Activated naive CD8-positive, alpha-beta T cell (primary cell): ENCODE measurements around the gene PHLPP1.
"Not testable (repeated sequence)": the region's sequence is repeated elsewhere in the genome, so short reads cannot be mapped to it uniquely, and the experiment has no call there.

Source experiments
- H3K27ac Mint-ChIP-seq: one replicate; pipeline ENCODE4 v1.8.0; 2021; ENCODE audit warnings: mixed read lengths
- H3K27me3 Mint-ChIP-seq: one replicate; pipeline ENCODE4 v1.8.0; 2021; ENCODE audit warnings: mixed read lengths
- H3K36me3 Mint-ChIP-seq: one replicate; pipeline ENCODE4 v1.8.0; 2021; ENCODE audit warnings: mixed read lengths
- H3K4me1 Mint-ChIP-seq: one replicate; pipeline ENCODE4 v1.8.0; 2021; ENCODE audit warnings: low read depth, mixed read lengths
- H3K4me3 Mint-ChIP-seq: one replicate; pipeline ENCODE4 v1.8.0; 2021; ENCODE audit warnings: mild to moderate bottlenecking, mixed read lengths
- H3K9me3 Mint-ChIP-seq: one replicate; pipeline ENCODE4 v1.8.0; 2021; ENCODE audit warnings: low read depth, mixed read lengths

PHLPP1 gene

DNA sequence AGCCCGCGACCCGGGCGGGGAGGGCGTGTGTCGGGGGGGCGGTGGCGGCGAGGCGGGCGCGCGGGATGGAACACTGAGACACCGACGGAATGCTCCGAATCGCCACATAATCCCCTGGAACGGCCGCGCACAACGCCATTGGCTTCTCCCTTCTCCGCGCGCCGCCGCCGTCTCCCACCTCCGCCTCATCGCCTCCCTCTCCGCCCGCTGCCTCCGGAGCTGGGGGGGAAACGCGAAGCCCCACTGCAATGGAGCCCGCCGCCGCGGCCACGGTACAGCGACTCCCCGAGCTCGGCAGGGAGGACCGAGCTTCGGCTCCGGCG, at the start of gene PHLPP1:
PHLPP1 (plus strand) TSS at position 106 of the 323 bp plus-strand sequence; CDS start at position 249, 143 bp downstream.
- no peaks in the 10 kb centered on the region for H3K9me3 Mint-ChIP-seq
- H3K4me3 Mint-ChIP-seq: peak within 1 kb of the TSS; percentile 89
- peak within 1 kb of the TSS; percentile 76 for H3K27ac Mint-ChIP-seq
- H3K4me1 Mint-ChIP-seq: peaks cover 37% of the 10 kb centered on the region
- no peaks in the 10 kb centered on the region for H3K27me3 Mint-ChIP-seq
- H3K36me3 Mint-ChIP-seq: no peaks in the 10 kb centered on the region

DNA sequence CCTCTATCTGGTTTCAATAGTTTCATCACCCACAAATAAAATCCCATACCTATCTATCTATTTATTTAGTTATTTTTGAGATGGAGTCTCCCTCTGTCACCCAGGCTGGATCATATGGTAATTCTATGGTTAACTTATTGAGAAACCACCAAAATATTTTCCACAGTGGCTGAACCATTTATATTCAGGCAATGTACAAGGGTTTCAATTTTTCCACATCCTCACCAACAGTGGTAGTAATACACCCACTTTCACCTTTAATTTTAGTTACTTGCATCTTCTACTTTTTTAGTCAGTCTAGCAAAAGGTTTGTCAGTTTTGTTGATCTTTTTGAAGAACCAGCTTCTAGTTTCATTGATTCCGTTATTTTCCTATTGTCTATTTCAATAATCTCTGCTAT, 46.1 kb upstream of the PHLPP1 start:
- Mint-ChIP-seq H3K27me3 (no peaks in the 10 kb centered on the region), H3K4me3 (no peak overlapping the region), H3K9me3 (peaks cover 10% of the 10 kb centered on the region), H3K36me3 (peaks cover 4% of the 10 kb centered on the region), H3K27ac (no peak overlapping the region), H3K4me1 (peaks cover 6% of the 10 kb centered on the region)

DNA sequence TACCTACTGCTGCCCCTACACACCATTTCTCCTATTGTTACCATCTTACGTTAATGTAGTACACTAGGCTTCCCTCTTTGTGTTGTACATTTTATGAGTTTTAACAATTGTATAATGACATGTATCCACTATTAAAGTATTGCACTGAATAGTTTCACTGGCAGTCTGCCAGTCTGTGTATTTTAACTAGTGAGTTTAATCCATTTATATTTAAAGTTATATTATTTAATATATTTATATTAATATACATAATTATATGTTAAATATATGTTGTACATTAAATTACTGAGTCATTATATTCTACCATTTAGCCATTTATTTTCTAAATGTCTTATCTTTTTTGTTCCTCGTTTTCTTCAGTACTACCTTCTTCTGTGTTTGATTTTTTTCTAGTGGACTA, 44.8 kb upstream of the PHLPP1 start:
- Mint-ChIP-seq H3K36me3 (peaks cover 4% of the 10 kb centered on the region), H3K9me3 (peaks cover 10% of the 10 kb centered on the region), H3K4me1 (peaks cover 6% of the 10 kb centered on the region), H3K27ac (no peak overlapping the region), H3K27me3 (no peaks in the 10 kb centered on the region), H3K4me3 (no peak overlapping the region)

DNA sequence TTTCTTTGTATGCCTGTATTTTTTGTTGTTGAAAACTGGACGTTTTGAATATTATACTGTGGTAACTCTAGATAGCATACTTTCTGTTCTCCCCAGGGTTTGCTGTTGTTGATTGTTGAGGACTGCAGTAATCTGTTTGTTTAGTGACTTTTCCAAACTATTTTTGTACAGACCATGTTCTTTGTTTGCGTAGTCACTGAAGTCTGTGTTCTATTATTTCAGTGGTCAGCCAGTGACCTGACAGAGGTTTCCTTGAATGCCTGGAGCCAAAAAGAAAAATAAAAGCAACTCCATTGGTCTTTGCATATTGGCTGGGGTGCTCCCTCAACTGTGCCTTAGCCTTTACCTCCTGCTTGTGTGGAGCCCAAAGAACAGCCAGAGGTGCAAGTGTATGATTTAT, 42.7 kb upstream of the PHLPP1 start:
- H3K4me3 Mint-ChIP-seq: no peak overlapping the region
- H3K9me3 Mint-ChIP-seq: peaks cover 10% of the 10 kb centered on the region
- H3K27me3 Mint-ChIP-seq: no peaks in the 10 kb centered on the region
- peaks cover 6% of the 10 kb centered on the region for H3K4me1 Mint-ChIP-seq
- H3K27ac Mint-ChIP-seq: no peak overlapping the region
- H3K36me3 Mint-ChIP-seq: peaks cover 4% of the 10 kb centered on the region

DNA sequence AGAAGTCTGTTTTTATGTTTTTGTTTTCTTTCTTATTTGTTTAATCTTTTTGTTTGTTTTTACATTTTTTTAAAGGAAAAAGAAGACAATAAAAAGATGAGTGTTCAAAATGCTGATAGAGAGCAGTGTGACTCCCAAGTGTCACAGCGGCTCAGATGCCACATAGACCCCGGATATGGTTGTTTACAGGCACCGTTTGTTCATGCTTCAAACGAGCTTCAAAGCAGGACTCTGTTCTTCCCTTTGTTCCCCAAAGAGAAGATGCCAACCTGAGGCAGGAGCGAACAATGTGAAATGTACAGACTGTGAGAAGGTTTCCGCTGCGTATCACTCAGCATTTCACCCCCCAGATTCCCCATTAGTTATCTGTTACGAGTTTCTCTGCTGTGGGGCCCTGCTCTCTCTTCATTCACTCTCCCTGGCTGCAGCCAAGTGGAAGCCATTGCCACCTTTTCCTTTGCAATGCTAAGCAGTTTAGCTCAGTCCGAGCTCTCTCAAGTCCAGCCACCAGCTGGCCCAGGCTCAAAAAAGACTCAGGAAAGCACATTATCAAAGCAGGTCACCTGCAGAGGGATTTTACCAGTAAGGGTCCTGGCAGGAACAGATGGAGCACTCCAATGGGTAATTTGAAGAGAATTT, 36.4 kb upstream of the PHLPP1 start:
- Mint-ChIP-seq H3K9me3 (no peaks in the 10 kb centered on the region), H3K36me3 (no peaks in the 10 kb centered on the region), H3K4me1 (no peaks in the 10 kb centered on the region), H3K27me3 (no peaks in the 10 kb centered on the region), H3K27ac (no peak overlapping the region), H3K4me3 (no peak overlapping the region)

DNA sequence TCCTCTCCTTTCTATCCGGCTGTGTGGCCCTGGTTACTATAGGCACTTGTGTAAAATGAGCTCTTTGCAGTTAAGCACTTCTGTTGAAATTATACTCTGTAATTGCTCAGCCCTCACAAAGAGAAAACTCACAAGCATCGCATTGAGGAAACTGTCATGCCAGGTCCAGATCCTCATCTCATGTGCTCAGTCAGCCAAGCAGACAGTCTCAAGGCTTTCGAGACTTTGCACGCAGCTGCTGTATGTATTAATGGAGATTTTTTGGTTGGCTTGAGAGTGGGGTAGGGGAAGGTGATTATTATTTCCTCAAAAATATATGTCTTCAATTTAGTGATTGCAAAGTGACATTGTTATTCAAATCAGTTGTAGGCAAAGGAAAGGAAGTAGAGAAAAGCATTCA, 33.0 kb upstream of the PHLPP1 start:
- no peaks in the 10 kb centered on the region for H3K4me1 Mint-ChIP-seq
- peaks cover 2% of the 10 kb centered on the region for H3K36me3 Mint-ChIP-seq
- H3K9me3 Mint-ChIP-seq: no peaks in the 10 kb centered on the region
- H3K4me3 Mint-ChIP-seq: no peak overlapping the region
- no peaks in the 10 kb centered on the region for H3K27me3 Mint-ChIP-seq
- H3K27ac Mint-ChIP-seq: no peak overlapping the region

DNA sequence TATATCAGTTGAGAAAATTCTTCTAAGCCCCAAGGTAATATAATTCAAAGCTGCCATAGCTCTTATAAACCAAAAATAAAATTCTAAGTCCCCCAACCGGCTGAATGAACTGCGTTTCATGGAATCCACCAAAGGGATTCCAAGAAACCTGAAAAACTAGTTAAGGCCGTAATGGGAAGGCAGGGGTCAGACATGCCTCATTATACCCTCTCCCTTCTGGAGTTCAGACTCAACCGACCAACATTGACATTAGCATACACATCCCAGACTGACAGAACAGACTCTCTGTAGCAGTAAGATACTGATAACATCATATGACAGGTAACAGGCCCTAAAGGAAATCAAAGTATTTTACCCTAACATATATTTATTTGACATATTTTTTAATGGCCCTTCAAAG, 31.4 kb upstream of the PHLPP1 start:
- no peak overlapping the region for H3K27ac Mint-ChIP-seq
- peaks cover 12% of the 10 kb centered on the region for H3K36me3 Mint-ChIP-seq
- no peaks in the 10 kb centered on the region for H3K4me1 Mint-ChIP-seq
- H3K9me3 Mint-ChIP-seq: peaks cover 7% of the 10 kb centered on the region
- no peak overlapping the region for H3K4me3 Mint-ChIP-seq
- no peaks in the 10 kb centered on the region for H3K27me3 Mint-ChIP-seq

DNA sequence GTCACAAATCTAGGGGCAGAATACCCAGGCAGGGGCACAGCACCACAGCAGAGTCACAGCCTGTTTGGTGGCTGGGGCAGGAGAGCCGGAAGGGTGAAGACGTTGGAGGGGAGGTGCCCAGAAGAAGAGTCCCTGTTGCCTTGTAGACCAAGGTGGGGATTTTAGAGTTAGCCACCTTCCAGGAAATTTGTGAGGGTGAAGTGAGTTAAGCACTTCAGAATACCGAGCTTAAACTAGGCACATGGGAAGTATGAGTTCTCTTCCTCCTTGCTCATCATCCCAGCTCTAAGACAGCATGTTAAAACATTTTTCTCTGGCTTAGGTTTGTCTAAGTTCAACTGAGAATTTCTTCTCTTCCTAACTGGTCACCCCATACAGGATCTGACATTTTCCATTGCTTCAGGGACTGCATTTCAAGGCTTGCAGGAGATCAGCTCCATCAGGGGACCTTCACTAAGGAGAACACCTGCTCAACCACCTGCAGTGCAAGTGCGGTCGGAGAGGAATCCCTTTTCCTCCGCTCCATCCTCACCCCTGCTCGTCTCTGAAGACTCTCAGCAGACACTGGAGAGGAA, 26.5 kb upstream of the PHLPP1 start:
- no peaks in the 10 kb centered on the region for H3K4me1 Mint-ChIP-seq
- peaks cover 27% of the 10 kb centered on the region for H3K36me3 Mint-ChIP-seq
- no peak overlapping the region for H3K27ac Mint-ChIP-seq
- H3K4me3 Mint-ChIP-seq: no peak overlapping the region
- peaks cover 25% of the 10 kb centered on the region for H3K9me3 Mint-ChIP-seq
- no peaks in the 10 kb centered on the region for H3K27me3 Mint-ChIP-seq

DNA sequence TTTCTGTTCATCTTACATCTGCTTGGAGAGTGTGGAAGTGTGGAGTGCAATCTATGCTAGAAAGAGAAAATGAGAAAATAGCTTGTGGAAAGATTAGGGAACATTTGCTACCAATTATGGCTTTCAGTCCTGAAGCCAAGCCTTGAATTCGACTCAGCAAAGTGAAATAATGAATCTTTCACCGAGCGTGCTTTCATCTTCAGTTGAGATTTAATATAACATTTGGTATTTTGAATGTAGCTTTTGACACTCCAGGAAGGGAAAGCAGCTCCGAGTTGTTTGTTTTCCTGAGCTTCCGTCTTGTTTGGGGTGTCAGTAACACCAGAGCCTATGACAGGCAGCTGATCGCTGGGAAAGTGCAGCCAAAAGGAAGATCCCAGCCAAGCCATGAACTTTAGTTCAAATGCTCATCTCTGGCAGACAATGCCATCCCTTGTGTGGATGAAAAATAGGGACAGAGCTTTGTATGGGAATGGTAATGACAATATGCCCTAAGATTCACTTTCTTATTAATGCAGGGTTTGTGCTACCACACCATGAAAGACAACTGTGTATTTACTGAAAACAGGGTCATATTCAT, 25.0 kb upstream of the PHLPP1 start:
- Mint-ChIP-seq H3K36me3 (peaks cover 27% of the 10 kb centered on the region), H3K4me1 (no peaks in the 10 kb centered on the region), H3K27me3 (no peaks in the 10 kb centered on the region), H3K4me3 (no peak overlapping the region), H3K27ac (no peak overlapping the region), H3K9me3 (peaks cover 25% of the 10 kb centered on the region)

DNA sequence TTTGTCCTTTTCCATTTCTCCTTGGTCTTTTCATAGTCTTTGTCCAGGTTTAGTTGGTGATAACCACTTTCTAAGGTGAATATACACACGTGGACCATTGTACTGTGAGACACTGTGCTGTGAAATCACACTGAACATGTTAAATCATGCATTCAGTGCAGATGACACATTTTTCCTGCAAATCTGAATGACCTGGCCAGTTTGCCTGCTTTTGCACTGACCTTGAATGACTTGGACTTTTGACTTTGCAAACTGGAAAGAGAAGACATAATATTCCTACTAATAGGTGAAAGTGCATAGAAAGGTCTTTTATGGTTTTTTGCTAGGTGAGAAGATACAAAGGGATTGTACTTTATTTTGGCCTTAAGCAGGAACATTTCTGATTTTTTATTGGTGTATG, 21.7 kb upstream of the PHLPP1 start:
- Mint-ChIP-seq H3K9me3 (peaks cover 20% of the 10 kb centered on the region), H3K4me3 (no peak overlapping the region), H3K27ac (no peak overlapping the region), H3K27me3 (no peaks in the 10 kb centered on the region), H3K4me1 (no peaks in the 10 kb centered on the region), H3K36me3 (peaks cover 17% of the 10 kb centered on the region)

DNA sequence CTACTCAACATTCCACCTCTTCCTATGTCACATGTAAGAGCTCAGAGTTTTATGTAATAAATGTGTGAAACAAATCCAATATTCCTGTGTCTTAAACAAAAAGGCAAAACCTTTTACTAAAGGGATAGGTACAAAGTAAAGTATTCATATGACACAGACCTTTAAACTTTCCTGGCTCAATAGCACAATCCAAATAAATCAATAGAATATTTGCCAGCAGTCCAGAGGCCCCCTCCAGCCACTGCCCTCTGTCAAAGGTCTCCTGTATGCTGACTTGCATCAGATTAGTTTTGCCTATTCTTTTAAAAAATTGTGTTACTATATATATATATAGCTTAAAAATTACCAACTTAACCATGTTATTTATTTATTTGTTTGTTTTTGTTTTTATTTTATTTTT, 17.7 kb upstream of the PHLPP1 start:
- H3K4me3 Mint-ChIP-seq: no peak overlapping the region
- no peaks in the 10 kb centered on the region for H3K9me3 Mint-ChIP-seq
- H3K36me3 Mint-ChIP-seq: no peaks in the 10 kb centered on the region
- H3K27ac Mint-ChIP-seq: no peak overlapping the region
- H3K4me1 Mint-ChIP-seq: no peaks in the 10 kb centered on the region
- no peaks in the 10 kb centered on the region for H3K27me3 Mint-ChIP-seq

DNA sequence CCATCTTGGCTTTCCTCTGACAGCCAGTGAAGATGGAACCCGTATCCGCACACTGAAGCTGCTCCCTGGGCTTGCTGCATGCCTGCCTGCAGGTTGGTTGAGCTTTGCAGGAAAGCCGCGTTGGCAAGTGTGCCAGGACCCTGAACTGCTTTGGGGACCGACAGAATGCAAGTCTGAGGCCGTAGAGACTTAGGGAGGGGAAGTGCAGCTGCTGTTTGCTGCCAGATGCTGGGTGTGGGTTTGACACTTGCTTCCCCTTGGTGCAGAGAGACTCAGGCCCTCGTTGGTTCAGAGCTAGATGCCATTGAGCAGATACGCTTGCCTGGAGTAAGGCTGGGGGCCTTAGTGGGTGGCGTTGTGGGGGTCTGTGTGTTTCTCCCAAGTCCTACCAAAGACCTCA, 13.1 kb upstream of the PHLPP1 start:
- Mint-ChIP-seq H3K4me3 (no peak overlapping the region), H3K27me3 (peaks cover 7% of the 10 kb centered on the region), H3K36me3 (no peaks in the 10 kb centered on the region), H3K27ac (no peak overlapping the region), H3K9me3 (no peaks in the 10 kb centered on the region), H3K4me1 (no peaks in the 10 kb centered on the region)

DNA sequence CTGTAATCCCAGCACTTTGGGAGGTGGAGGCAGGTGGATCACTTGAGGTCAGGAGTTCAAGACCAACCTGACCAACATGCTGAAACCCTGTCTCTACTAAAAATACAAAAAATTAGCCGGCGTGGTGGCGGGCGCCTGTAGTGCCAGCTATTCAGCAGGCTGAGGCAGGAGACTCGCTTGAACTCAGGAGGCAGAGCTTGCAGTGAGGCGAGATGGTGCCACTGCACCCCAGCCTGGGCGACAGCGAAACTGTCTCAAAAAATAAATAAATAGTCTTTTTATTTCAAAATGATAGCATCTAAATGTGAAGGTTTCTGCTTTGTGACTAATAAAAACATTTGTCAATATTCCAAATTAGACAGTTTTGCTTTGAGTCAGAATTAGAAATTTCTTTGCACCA, 8.5 kb upstream of the PHLPP1 start:
- not testable (repeated sequence) for H3K4me1 Mint-ChIP-seq, H3K4me3 Mint-ChIP-seq, H3K9me3 Mint-ChIP-seq, H3K27me3 Mint-ChIP-seq, H3K27ac Mint-ChIP-seq, H3K36me3 Mint-ChIP-seq

DNA sequence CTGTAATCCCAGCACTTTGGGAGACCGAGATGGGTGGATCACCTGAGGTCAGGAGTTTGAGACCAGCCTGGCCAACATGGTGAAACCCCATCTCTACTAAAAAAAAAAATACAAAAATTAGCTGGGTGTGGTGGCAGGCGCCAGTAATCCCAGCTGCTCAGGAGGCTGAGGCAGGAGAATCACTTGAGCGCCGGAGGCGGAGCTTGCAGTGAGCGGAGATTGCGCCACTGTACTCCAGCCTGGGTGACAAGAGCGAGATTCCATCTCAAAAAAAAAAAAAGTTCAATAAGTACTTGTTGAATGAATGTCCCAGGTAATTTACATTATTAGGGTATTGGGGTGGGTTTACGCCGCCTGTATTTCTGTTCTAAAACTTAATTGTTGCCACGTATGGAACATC, 5.4 kb upstream of the PHLPP1 start:
- H3K9me3 Mint-ChIP-seq, H3K4me3 Mint-ChIP-seq, H3K27me3 Mint-ChIP-seq, H3K27ac Mint-ChIP-seq, H3K4me1 Mint-ChIP-seq, H3K36me3 Mint-ChIP-seq: not testable (repeated sequence)

DNA sequence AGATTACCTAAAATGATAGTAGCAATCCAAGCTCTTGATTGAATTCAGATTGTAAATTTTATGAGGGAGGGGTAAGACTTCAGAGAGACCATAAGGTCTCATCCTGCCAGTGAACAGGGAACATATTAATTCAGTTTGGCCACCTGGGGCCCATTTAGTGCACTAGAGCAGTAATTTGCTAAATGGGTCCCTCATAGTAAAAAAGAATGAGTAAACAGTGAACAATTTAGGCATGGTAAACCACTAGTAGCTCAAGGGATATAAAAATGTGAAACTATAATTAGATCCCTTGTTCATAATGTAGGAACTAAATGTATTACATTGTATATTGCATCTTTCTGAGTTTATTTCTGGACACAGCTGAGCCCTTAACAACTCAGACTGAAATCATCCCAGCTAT, 4.9 kb upstream of the PHLPP1 start:
- no peak overlapping the region for H3K27ac Mint-ChIP-seq
- no peaks in the 10 kb centered on the region for H3K9me3 Mint-ChIP-seq
- no peaks in the 10 kb centered on the region for H3K36me3 Mint-ChIP-seq
- H3K4me3 Mint-ChIP-seq: no peak overlapping the region
- peaks cover 5% of the 10 kb centered on the region for H3K27me3 Mint-ChIP-seq
- peaks cover 6% of the 10 kb centered on the region for H3K4me1 Mint-ChIP-seq

DNA sequence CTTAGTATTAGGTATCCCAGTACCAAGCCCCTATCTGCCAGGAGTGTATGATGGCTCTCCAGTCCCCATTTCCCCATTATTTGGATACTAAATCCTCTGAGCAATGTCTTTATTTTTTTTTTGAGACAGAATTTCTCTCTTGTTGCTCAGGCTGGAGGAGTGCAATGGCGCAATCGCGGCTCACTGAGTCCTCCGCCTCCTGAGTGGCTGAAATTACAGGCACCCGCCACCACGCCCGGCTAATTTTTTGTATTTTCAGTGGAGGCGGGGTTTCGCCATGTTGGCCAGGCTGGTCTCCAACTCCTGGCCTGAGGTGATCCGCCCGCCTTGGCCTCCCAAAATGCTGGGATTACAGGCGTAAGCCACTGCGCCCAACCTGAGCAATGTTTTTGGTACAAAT, 3.6 kb upstream of the PHLPP1 start:
- Mint-ChIP-seq H3K4me1 (peaks cover 6% of the 10 kb centered on the region), H3K9me3 (no peaks in the 10 kb centered on the region), H3K27ac (no peak overlapping the region), H3K4me3 (no peak overlapping the region), H3K36me3 (no peaks in the 10 kb centered on the region), H3K27me3 (no peaks in the 10 kb centered on the region)
